Activated T-cell treated with anti-CD3 and anti-CD28 coated beads for 48 hours (primary cell): ENCODE measurements around the gene SH3RF3.

ENCODE experiments used
- DNase-seq: peaks from one replicate; pipeline ENCODE4 v3.0.0-alpha.2; 2020; ENCODE audit warnings: low read depth

Gene SH3RF3

DNA sequence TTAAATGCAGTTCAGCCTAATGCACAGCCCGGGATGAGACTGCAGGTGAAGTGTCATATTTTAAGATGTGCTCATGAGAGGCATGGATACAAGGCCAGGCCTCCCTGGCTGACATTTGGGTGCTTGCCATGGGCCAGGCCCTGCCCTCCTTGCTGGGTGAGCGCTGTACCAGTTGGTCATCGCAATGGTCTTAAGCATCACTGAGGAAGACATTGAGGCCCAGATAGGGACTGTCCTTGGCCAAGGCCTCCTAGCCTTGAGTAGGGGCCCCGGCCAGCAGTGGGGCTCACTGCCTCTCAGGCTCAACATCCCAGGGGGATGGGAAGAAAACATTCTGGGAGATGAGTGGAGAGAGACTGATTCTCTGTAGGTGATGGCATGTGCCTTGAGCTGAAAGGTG is 184.3 kb downstream of the SH3RF3 start:
- DNase-seq: no peak

DNA sequence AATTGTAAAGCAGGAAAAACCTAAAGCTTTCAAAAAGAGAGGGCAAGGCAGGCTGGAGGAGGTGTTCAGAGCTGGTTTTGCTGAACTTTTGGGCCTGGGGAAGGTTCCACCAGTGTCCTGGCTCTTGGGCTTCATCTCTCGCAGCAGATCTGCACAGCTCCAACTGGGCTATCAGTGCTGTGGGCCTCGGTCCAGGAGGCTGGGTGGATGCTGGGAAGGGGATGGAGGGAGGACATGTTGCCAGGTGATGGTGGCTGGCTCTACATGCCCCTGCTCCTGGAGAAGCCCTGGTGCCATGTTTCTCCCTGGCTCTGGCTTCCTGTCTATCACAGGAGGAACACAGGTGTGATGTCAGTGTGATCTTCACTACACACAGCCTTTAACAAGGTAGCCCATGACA is 187.1 kb downstream of the SH3RF3 start:
- no peak for DNase-seq

DNA sequence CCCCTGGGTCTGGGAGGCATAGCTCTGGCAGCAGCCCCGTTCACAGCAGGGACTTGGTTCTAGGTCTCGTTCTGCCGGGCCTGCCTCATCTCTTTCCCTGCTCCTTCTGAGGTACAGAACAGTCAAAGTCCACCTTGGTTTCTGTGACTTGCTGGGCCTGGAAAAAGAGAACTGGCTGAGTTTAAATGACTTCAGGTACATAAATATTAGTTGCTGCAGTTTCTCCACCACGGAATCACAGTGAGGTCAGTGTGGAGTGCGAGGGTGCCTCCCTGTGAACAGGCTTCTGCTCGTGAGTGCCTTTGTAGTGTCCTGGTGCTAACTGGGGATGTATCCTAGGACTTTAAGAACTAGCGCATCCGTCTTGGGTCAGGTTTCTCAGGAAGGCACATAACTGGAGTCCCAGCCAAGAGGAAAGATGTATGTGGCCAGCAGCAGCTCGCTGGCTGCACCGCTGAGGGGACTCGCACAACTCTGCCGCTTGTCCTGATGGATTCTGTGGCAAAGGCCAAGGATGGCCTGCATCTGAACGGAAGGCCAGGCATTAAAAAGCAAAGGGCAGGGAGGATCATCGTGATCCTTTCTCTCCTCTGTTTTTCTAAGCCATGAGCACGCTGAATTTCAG is 188.6 kb downstream of the SH3RF3 start:
- DNase-seq: no peak

DNA sequence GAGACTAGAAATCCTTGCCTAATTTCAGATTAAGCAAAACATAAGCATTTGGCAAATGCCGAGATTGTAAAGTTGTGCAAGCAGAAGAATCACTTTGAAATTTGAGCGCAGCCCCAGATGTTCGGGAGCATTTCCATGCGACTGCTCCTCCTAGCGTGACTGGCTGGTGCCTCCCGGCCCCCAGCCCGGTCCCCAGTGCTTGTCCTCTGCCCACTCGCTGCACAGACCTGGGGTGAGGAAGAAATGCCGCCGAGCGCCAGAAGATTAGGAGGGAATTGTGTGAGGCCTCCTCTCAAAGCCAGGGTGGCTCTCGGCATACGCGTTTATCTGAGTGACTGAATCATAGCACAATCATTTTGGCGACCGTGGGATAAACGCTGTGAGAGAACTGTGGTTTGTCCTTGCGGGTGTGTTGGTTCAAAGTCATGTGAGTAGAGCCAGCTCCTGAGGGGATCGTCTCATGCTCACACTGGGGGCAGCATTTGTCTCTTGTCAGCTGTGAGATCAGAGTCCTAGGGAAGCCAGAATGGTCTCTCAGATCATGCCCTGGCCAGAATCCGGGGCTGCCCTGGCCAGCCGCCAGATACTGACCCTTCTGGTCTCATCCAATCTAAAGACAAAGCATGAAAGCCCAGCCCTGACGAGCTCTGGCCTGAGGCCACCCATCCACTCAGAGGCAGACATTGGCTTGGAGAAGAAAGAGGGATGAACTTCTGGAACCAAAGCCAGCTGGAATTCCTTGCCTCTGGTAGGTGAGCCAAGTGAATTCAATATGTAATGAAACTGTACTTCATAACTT is 189.3 kb downstream of the SH3RF3 start:
- no peak for DNase-seq

DNA sequence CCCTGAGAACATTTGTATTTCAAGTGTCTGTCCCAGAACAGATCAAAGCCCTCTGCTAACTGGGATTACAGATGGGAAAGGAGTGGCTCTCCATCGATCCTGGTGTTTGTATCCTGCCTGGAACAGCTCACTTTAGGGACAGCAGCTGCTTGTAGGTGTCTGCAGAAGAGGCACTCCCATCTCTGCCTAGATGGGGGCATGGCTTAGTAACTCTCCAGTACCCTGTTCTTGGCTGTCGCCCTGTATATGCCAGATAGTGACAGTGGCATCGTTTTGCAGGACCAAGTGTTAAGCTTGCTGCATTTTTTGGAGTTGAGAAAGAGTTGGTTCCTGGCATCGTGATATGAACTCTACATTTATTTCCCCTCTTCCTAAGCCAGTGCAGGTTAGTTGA is 189.9 kb downstream of the SH3RF3 start:
- DNase-seq: no peak

DNA sequence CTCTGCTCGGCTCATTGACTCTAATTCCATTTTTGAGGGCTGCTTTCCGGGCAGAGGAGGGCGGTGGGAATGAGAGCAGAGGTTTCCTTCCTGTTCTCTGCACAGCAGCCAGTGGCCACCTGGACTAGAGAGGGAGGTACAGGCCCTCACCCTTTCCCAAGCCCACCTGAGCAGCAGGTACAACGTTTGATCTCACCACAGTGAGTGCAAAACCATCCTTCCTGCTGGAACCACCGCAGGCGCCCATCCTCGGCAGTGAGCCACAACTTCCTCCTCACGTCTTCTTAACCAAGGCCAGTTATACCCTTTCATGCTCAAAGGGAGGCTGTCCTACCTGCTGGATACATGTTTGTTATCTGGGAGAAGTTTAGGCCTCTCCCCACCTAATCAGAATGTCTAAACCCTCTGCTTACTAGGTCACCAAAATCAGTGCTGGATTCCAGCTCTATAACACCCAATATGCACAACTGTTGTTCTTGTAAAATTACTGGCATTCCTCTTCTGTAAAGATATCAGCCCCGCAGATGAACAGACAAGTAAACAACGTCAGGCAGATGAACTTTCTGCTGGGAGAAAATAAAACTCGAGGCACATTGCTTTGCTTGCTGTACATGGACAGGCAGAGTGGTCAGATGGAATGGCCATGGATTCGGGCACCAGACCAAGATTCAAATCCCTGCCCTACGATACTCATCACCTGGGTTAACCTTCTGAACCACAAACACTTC is 191.4 kb downstream of the SH3RF3 start:
- DNase-seq: no peak

DNA sequence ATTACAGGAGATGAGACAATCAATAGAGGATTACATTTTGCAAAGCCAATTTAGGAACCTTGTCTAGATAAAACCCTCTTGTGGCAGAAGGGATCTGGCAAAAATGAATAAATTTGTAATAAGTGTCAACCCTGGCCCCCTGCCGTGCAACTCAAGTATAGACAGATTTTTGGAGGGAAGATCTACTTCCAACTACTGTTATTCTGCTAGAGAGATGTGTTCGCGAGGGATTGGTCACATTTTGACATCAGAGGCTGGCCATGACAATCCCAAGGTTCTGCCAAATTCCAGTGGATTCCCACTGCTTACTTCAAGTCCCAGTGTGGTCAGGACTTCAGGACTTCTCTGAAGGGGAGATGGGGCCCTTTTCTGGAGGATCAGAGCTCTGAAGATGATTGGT is 192.6 kb downstream of the SH3RF3 start:
- no peak for DNase-seq

DNA sequence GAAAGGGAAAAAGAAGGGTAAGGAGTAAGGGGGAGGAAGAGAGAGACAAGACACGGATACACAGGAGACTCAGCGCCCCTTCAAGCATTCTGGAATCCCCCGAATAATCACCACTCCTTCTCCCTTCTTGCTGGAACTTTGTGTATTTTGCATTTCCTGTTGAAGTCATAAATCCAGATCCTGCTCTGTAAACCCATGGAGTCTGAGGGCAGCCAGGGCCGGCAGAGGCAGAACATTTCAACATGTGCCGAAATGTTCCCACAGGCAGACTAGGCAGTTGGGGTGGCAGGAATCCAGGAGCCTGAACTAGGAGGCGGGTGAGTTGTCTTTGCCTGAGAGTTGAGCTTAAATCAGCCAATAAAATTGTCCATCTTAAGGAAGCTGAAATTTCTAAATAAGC is 193.1 kb downstream of the SH3RF3 start:
- DNase-seq: no peak

DNA sequence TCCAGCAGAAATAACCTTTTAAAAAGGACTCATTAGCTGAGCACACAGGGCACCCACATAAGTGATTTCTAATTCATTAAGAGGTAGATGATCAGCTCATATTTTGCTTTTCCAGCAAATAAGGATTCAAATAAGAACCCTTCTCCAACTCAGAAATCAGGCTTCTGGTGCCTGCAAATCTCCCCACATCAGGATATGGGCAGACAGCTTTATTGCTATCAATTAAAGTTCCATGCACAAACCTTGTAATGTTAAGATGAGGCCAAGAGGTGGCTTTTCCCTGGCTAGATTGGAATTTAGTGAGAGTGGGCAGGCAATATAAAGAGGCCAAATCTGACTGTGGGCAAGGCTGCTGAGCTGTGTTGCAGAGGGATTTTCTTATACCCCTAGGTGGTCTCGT is 193.6 kb downstream of the SH3RF3 start:
- DNase-seq: no peak

DNA sequence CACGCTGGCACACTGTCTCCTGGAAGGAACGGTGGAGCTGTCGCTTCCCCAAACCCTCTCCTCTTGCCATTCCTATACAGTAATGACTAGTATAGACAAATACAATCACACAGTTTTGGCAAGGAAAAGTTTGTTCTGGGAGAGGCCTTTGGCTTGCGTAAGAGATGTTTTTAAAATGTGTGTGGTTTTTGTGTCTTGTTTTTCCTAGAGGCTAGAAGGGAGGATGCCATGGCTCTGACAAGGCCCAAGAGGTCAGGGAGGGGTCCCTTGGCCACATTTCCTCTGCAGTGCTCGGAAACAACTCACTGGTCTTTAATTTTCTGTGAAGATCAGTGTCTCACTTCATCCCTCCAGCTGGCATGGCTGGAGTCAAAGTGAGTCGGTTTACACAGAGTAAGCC is 195.9 kb downstream of the SH3RF3 start:
- no peak for DNase-seq

DNA sequence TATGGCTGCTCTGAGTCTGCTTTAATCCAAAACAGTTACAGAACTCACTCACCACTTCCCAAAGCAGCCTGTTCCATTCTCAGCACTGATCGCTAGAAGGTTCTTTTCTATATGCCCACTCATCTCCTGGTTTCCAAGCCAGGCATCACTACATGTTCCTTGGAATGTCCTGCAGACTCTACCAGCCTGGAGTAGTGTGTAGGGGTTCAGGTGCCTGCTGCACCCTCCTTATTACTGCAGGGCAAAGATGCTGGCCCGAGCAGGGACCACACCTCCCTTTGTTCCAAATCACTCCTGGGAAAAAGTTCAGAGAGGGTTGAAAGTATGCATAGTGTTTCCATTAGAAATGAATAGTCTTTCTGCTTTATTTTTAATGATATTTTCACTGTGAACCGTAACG is 196.6 kb downstream of the SH3RF3 start:
- DNase-seq: no peak

DNA sequence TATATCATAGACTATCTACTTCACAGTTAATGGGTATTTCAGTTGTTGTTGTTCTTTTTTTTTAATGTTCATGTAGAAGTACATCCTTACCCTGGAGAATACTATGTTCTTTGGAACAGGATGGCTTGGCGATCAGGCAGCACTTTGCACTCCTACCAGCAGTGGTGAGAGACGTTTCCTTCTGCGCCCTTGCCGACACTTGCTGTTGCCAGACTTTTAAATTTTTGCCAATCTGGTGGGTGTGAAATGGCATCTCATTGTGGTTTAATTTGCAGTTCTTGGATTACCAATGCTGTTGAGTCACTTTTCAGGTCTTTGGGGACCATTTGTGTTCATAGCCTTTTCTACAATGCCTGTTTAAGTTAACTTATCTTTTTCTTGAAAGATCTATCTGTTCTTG is 197.3 kb downstream of the SH3RF3 start:
- DNase-seq: no peak

DNA sequence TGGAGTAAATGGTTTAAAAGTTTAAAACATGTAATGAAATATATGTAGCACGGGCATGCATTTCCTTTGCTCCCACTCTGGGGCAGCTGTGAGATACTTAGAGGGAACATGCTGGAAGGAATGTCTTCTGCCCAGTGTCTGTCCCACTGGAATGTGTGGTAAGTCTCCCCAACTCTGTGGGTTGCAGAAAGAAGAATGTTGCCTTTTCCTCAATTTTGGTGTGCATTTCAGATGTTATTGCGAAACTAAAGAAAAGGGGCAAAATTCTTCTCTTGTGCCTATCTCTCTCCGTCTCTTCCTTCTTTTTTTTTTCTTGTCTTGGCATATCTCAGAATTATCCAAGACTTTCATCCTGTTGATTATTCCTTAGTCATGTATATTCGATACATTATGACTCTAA is 201.1 kb downstream of the SH3RF3 start:
- DNase-seq: no peak

DNA sequence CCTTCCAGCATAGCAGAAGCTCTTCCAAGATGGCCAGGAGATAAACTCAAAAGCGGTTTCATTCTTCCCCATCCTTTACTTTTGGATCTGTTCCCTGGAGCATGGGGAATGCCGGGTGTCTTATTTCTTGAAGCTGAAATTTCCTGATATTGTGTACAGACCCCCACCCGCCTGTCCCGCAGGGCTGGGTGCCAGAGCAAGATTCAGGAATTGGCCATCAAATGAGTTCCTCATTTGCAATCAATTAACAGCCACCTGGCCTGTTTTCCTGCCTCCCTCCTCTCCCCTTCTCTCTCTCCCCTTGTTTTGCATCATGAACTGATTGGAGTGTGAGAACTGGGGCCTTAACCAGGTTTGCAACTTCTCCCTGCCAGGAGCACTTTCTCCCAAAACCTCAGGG is 202.1 kb downstream of the SH3RF3 start:
- no peak for DNase-seq

DNA sequence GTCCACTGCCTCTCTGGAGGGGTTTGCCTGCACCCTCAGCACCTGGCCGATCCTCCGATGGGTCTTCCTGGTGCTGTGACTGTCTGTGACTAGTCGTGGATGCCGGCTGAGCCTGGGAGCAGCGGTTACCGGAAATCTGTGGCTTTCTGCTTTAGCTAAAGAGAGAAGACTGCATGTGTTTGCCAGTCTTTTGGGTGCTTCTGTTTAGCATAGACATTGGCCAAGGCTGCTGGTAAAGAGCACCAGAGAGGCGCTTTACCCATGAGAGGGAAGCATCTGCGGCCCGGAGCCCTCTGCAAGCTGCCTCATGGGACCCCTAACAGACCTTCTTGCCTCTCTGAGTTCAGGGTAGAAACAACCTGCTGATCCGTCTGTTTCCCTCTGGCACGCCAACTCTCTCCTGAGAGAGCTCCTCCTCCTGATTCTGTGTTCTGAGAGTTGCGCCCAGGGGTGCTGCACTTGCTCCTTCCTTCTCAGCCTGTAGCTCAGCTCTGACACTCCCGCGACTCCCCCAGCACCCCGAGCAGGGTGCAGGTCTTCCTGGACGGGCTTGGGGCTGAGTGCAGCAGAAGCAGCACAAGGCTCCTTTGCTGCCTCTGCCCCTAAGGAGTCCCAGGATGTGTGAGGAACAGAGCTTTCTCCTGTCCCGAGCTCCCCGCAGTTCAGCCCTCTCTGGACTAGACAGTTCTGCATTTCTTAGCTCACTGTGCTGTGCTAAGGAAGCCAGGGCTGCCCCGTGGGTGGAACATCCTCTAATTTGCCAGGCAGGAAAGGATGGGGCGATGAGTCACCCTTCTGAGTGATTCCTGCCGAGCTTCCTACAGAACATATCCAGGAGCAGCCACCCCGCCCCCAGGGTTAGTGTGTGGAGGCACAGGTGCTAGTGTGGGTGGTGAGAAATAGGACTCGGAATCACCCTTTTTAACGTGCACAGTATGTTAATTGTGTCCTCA is 203.2 kb downstream of the SH3RF3 start:
- no peak for DNase-seq

DNA sequence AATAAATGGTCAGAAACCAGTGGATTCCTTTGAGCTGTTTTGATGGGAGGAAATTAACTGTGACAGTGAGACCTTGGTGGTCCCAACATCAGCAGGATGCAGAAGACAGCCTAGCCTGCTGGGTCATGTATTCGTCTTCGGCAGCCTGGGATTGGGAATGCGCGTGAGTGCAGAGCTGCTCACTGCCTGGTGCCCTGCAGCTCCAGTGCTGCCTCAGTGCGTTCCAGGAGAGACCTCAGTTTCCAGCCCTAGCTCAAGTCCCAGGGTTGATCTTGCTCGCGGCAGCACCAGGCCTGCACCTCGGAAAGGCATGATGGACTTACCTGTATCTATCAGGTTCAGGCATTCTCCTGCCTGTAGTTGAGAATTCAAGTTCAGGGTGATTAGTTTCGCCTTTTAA is 203.9 kb downstream of the SH3RF3 start:
- no peak for DNase-seq

DNA sequence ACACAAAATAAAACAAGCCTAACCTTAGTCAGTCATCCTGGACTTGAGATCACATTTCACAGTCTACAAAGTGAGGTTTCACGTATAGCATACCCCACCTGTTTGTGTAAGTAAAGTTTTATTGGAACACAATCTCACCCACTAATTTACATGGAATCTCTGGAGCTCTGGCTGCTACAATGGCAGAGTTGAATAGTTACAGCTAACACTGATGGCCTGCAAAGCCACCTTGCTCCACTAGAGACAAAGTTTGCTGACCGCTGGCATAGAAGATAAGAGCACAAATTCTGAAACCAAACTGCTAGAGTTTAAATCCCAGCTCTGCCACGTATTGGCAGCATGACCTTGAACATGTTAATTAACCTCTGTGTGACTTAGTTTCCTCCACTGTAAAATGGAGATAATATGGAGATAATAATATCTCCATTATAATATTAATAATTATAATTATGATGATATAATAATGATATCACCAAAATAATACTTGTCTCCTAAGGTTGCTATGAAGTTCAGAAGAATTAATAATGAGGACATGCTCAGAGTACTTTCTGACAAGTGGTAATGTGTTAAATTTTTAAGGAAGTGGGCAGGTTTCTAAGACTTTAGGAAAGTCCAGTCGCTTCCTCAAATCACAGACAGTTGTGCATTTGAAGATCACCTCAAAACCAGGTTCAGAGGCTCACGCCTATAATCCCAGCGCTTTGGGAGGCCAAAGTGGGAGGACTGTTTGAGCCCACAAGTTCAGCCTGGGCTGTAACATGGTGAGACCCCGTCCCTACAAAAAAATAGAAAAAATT is 204.6 kb downstream of the SH3RF3 start:
- DNase-seq: no peak

DNA sequence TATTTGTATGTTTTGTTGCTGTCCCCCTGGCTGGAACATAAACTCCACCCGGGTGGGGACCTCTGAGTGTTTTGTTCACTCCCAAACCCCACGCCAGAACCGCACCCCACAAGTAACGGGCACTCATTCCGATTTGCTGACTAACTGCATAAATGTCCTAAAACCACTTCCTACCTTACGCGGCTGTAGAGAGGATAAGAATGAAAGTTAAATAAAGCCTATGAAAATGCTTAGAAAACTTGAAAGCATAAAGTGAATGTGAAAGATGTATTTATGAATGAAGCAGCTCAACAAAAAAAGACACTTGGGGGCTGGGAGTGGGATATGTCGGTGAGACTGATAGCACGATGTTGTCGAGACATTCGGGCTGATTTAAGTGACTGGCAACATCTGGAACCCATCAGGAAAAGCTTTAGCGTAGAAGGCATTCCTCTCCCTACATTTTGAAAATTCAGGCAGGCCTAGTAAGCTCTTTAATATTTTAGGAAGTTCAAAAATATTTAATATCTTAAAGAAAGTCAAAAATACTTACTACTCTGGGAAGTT is 206.7 kb downstream of the SH3RF3 start:
- DNase-seq: no peak

DNA sequence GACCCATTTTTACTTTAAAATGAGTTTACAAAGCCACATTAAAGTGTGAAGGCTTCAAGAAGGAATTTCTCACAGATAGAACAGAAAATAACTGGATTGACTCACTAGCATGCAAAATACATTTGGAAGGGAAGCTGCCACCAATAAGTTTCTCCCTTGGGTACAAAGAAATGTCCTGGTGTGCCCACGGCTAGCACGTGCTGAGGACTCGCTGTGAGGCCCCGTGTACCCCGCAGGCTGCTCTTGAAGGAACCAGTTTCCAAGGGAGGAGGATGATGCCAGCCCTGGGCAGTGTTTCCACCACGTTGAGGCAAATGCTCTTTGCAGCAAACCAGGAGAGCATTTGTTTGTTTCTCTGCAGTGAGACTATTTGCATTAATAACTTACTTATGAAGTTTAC is 207.3 kb downstream of the SH3RF3 start:
- DNase-seq: no peak

DNA sequence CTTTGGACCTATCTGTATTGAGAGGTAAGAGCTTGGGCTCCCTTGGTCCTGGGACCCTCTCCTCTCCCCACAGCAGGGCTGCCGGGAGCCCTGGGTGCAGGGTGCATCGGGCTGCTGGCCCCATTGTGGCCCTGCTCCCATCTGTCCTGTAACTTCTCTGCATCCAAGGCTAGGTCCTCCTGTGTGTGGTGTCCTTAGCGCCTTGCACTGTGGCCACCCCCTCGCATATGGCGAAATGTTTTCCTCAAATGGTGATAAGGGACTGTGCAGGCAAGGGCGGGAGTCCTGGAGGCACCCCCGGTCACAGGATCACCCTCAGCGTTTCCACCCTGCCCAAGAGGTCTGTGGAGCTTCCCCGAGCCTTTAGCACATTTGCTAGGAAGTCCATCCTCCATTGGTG is 208.2 kb downstream of the SH3RF3 start:
- DNase-seq: no peak

DNA sequence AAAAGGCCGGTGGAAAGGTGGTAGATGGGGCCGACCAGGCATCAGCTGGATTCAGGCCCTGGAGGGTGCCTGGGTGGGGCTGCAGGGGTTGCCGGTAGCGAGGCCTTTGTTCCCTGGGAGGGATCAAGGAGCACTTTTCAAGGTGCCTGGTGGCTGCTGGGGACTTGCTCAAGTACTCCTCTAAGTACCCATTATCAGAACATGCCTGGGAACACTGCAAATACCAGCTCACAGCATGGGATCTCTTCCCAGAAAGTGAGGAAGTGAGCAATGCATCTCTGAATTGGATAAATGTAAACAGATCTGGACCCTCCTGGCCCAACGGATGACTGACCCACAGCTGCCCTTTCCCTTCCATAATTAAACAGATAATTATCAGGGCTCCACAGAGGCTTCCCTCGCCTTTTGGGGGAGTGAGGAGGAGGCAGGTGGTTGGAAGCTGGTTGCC is 210.5 kb downstream of the SH3RF3 start:
- DNase-seq: no peak
